Measurements from ENCODE around the gene MRPL18.
"Not testable (repeated sequence)": the region's sequence is repeated elsewhere in the genome, so short reads cannot be mapped to it uniquely, and the experiment has no call there.

Gene MRPL18

DNA sequence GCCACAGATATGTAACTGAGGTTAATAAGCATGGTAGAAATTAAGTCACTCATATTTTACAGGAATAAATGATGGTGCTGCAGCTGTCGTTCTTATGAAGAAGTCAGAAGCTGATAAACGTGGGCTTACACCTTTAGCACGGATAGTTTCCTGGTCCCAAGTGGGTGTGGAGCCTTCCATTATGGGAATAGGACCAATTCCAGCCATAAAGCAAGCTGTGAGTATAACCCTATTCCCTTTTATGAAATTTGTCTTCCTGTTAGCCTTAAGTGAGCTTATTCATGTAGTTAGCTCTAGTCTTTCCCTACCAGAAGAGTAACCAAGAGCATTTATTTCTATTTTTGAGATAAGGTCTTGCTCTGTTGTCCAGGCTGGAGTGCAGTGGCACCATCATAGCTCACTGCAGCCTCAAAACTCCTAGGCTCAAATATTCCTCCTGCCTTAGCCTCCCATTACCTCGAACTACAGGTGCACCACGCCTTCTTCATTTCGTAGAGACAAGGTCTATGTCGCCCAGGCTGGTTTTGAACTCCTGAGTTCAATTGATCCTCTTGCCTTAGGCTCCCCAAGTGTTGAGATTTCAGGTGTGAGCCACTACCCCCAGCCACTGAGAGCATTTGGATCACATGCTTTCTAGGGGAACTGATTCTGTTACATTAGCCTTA is 12.9 kb upstream of the MRPL18 start:
- no peak for DNase-seq (ENCODE audit: low read depth in 2 of 2)

DNA sequence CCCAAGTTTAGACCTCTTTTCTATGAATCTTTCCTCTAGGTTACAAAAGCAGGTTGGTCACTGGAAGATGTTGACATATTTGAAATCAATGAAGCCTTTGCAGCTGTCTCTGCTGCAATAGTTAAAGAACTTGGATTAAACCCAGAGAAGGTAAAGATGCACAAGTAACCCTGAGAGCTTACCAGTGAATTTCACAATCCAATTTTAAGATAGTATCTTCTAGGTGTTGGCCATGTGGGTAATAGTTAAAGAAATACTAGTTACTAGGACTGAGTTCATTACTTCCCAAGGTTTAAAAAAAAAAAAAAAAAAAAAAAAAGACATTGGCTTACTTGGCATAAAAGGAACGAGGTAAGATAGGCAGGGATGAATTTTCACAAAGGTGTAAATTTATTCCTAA is 12.1 kb upstream of the MRPL18 start:
- no peak for DNase-seq (ENCODE audit: low read depth in 2 of 2)

DNA sequence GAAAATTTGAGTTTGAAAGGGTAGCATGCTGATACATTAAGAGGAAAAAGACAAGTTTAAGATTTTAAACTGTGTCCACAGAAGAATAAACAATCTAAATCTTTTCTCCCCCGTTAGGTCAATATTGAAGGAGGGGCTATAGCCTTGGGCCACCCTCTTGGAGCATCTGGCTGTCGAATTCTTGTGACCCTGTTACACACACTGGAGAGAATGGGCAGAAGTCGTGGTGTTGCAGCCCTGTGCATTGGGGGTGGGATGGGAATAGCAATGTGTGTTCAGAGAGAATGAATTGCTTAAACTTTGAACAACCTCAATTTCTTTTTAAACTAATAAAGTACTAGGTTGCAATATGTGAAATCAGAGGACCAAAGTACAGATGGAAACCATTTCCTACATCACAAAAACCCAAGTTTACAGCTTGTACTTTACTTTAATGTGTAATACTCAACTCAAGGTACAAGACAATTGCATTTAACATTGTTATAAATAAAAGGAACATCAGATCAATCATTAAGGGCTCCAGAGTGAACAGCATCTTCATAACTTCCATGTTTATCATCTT is 11.6 kb upstream of the MRPL18 start:
- DNase-seq (ENCODE audit: low read depth in 2 of 2), result no peak

DNA sequence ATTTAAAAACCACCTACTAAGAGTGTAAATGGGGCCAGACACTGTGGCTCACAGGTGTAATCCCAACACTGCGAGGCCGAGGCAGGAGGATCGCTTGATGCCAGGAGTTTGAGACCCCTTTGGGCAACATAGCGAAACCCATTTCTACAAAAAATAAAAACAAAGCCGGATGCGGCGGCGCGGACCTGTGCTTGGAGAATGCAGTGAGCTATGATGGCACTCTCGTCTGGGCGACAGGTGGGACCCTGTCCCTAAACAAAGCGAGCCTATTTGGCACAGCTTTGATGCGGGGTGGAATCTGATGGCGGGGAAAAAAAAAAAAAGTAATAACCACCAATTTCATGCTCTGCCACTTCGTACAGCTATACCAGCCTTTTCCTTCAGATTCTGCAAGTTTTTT is 2.0 kb upstream of the MRPL18 start:
- no peak for DNase-seq (ENCODE audit: low read depth in 2 of 2)

DNA sequence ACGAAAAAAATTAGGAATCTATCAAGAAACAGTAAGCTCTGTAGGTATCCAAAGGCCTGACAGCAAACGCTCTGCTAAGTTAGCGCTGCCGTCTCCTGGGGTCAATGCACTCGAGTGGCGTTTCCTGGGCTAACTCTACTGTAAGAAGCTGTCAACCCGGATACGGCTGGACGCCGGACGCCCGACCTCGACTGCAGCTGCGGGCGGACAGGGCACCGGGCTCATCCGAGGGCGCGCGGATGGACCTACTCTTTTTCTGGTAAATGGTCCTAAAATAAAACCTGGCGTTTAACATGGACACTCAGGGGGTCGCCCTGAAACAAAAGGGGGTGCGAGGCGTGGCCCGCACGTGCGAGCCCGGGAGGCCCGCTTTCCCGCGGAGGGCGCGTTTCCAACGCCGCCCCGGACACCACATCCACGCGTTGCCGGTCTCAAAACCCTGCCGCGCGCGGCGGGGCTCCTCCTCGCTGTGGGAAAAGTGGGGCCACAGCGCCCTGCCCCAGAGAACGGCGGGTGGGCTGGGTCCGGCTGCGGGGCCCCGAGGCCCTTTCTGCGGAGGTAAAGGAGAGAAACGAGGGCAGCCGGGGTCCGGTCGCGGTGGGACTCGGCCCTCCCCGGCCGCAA is 1.4 kb upstream of the MRPL18 start:
- no peak for DNase-seq (ENCODE audit: low read depth in 2 of 2)

DNA sequence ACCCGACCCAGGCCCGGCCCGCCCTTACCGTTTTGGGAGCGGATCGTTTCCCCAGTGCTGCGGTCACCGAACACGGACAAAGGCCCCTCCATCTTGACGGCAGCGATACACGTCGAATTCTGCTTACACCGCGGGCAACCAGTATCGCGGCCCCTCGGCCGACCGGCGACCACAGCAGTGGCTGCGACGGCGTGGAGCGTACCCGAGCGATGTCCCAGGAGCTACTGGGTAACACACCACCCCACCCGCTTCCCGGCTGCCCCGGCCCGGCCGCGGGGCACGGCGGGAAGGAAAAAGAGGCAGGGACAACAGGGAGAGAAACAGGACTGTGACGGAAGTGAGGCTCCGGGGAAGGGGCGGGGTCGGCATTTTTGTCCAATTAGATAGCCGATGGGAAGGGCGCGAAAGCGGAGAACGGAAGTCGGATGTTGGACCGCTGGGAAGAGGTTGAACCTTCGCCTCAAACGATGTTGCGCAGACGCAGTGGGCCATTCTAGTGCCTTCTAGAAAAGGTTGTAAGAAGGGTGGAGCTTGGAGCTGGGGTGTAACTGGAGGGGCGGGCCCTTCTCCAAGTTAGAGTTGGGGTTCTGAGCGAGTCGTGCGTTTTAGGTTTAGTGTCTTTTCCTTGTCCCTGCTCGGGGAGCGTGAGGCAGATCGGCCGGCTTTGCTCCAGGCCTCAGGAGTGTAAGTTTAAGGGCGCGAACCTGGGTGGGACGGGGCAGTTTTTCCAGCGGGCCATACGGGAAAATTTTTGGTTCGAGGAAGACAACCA is 704 bp upstream of the MRPL18 start, which contains the start of gene TCP1:
Gene TCP1 (minus strand): TSS at position 226 of the 772 bp plus-strand sequence. CDS start 134 bp downstream, at position 92.
- peak; percentile 96 to 100 for DNase-seq (ENCODE audit: low read depth in 2 of 2)

DNA sequence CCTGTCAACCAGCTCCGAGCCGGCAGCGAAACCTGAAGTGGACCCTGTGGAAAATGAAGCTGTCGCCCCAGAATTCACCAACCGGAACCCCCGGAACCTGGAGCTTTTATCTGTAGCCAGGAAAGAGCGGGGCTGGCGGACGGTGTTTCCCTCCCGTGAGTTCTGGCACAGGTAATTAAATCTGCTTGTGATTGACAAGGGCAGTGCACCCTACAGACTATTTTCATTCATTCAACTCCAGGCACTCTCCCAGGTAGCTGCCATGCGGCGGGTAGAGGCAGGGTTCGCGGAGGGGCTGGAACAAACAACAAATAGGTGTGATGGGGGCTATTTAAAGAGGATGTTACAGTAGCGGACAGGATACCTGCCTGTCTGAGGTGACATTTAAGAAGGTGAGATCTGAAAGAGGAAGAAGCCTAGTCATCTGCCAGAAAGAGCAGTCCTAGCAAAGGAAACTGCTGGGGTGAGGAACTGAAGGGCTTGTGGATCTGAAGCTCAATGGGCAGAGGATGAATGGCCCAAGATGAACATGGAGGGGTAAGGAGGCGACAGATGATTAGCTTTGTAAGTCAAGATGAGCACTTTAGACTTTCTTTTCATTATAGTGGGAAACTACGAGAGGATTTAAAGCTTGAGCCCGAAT is 810 bp downstream of the MRPL18 start:
- DNase-seq (ENCODE audit: low read depth in 2 of 2), result peak in 1 of 2 donors; percentile 2

DNA sequence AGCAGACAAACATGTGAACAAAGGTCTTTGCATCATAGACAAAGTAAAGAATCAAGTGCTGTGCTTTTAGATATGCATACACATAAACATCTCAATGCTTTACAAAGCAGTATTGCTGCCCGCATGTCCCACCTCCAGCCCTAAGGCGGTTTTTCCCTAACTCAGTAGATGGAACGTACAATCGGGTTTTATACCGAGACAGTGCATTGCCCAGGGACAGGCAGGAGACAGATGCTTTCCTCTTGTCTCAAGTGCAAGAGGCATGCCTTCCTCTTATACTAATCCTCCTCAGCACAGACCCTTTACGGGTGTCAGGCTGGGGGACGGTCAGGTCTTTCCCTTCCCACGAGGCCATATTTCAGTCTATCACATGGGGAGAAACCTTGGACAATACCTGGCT is 4.7 kb downstream of the MRPL18 start:
- not testable (repeated sequence) for DNase-seq (ENCODE audit: low read depth in 2 of 2)

DNA sequence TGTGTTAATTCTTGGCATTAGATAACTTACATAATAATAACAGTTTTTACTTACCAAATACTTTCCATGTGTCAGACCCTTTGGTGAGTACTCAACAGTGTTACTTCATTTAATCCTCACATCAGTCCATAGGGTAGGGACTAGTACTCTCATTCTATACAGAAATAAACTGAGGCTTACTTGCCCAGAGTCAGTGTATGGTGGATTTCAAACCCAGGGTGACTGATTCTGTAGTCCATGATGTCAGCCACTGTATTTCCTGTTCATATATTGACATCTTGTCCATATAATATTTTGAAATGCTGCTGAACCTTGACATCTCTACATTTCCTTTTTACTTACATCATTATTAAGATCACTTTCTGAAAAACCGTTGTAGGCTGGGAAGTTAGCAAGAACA is 7.3 kb downstream of the MRPL18 start:
- no peak for DNase-seq (ENCODE audit: low read depth in 2 of 2)

DNA sequence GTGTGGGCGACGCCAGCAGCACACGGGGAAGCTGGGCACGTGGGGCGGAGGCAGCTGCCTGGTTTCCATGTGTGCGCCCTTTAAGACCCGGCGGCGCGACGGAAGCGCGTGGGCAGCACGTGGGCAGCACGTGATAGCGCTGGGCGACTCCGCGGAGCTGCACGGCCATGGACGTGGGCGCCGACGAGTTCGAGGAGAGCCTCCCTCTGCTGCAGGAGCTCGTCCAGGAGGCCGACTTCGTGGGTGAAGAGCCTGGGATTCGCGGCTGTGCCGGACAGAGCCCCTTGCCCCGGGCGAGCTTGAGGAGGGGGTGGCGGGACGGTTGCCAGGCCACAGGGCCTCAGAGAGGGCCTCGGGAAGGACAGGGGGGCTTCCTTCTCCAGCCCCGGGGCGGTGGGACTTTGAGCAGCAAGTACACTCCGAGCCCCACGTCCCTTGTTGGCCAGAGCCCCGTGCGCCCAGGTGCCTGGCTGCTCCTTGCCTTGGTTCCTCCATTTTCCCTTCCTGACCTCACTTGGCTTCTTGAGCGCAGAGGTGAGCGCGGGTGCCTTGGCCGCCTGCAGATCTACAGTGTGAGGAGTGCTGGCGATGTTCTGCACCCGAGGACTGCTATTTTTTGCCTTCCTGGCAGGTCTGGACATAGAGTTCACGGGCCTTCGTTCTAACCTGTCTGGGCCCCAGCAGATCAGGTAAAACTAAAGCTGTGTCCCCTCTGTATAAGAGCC is 10.0 kb downstream of the MRPL18 start, which contains the start of gene PNLDC1:
Gene PNLDC1 (plus strand): TSS at position 136 of the 725 bp plus-strand sequence. CDS start 32 bp downstream, at position 168.
- DNase-seq (ENCODE audit: low read depth in 2 of 2), result no peak

DNA sequence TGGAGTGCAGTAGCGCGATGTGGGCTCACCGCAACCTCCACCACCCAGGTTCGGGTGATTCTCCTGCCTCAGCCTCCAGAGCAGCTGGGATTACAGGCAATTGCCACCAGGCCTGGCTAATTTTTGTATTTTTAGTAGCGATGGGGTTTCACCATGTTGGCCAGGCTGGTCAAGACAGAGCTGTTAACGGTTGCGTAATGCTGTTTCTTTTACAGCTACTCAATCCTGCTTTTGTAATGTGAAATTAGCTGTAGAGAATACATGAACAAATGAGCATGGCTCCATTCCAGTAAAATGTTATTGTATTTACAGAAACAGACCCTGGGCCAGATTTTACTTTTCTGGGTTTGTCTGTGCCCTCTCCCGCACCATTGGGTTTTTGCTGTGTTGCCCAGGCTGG is 11.7 kb downstream of the MRPL18 start:
- no peak for DNase-seq (ENCODE audit: low read depth in 2 of 2)

DNA sequence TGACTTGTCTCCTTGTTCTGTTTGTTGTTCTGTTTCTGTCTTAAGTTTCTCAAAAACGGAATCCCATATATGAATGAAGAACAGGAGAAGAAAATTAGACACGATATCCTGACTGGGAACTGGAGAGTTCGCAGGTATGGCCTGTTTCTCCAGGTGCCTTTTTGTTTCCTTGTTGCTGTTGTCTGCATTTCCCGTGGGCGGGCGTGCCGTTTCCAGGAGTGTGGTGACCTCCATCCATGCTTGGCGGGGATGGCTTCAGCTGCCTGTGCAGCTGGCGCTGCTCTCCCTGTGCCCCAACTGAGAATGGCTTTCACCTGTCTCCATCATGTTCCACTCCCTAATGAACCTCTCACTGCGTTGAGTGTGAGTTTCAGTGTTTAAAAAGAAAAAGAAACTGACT is 14.2 kb downstream of the MRPL18 start:
- no peak for DNase-seq (ENCODE audit: low read depth in 2 of 2)

DNA sequence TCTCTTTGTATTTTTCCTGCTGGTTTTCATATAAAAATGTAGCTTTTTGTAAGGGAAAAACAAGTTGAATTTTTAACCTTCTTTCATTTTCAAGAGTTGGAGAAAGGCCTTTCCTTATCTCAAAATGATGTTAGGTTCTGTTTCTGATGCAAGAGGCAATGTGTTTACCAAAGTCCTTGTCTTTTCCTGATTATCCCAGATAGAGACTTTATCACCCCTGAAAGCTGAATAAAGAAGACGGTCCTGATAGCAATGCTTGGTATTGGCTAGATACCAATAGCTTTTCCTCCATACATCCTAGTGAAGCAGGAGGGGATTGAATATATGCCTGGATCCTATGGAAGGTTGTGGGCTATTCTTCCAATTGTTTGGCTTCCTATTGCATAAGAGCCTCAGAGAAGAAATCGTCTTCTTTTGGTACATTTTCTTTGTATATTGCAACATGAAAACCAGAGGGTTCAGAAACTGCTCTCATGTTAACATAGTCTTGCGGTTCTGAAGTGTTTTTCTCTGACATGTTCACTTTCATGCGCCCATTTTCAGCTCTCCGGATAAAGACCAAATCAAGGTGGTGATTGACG is 15.3 kb downstream of the MRPL18 start:
- no peak for DNase-seq (ENCODE audit: low read depth in 2 of 2)

DNA sequence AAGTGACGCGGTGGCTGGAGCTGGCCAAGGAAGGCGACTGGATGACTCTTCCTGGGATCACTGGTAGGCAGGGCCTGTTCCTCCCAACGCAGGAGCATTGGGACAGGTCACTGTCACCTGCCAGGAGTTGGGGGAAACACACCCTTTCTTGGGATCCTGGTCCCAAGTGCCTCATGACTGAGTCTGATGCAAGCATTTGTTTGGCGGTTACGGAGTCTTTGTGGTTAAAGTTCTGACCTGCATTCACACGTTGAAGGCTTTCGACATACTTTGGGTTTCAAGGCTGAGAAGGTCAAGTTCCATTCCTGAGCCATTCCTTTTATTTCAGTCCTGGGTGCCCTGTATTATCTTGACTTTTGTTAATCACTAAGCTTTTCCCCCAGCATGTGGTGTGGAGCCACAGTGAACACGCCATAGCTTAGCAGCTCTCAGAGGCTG is 15.8 kb downstream of the MRPL18 start:
- DNase-seq (ENCODE audit: low read depth in 2 of 2), result no peak

DNA sequence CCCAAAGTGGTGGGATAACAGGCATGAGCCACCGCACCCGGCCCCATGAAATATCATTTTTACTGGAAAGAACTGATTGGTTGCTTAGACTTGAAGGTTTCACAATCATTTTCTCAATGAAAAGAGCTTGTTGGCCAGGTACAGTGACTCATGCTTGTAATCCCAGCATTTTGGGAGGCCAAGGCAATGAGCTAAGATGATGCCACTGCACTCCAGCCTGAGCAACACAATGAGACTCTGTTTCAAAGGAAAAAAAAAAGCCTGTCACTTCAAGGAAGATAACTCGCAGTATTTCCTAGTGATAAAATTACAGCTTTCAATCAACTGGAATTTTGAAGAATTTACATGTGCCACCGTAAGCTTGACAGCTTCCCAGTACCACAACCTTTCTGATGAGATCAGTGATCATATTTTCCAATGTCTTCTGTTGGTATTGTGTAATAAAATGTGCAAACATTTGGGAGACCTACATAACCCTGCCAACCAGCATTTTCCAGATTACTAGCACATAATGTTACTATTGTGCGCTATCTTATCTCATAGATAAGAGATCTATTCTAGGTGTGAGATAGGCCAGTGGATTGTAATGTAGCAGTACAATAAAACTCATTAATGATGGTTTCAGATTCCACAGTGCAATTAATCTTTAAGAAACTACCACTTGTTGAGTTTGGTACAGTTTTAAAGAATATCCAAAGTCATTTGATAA is 17.0 kb downstream of the MRPL18 start:
- DNase-seq (ENCODE audit: low read depth in 2 of 2), result no peak

DNA sequence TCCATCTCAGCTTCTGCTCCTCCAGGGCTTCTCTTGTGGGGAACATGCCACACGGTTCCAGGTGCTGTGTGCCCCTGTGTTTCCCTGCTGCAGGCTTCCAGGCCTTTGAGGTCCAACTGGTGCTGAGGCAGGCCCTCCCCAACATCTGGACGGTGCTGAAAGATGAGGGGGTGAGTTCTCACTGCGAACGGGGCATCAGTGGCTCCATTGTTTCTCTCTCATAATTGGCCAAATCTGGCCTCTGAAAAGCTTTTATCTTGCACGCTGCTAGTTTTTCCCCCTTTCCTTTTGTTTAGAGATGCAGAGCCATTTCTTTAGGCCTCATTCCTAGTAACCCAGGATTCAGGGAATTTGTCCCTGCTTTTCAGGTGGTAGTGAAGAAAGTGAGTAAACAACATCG is 18.4 kb downstream of the MRPL18 start:
- no peak for DNase-seq (ENCODE audit: low read depth in 2 of 2)

DNA sequence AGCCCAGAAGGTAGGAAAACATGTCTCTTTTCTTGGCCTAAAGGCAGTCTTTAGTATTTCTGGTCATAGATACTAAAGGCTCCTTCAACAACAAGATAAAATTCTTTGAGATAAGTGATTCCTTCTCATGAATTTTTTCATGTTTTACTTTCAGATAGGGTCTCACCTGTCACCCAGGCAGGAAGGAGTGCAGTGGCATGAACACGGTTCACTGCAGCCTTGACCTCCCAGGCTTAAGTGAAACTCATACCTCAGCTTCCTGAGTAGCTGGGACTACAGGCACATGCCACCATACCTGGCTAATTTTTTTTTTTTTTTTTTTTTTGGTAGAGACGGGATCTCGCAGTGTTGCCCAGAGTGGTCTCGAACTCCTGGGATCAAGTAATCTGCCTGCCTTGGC is 18.9 kb downstream of the MRPL18 start:
- no peak for DNase-seq (ENCODE audit: low read depth in 2 of 2)

DNA sequence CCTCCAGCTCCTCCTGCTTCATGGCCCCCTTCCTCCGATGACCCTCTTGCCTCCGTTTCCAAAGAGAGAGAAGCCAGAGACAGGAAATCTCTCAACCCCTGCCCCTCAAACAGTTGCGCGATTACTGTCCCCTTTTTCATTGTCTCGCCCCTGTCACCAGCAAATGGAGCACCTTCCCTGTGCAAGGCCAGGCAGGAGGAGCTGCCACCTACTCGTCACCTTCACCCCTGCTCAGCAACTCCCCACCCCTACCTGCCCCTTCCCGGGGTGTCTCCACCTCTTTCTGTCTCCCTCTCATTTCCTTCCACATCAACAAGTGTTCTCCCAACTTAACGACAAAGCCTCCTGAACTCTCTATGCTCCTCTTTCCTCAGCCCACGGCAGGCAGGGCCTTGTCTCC is 23.5 kb downstream of the MRPL18 start:
- no peak for DNase-seq (ENCODE audit: low read depth in 2 of 2)

DNA sequence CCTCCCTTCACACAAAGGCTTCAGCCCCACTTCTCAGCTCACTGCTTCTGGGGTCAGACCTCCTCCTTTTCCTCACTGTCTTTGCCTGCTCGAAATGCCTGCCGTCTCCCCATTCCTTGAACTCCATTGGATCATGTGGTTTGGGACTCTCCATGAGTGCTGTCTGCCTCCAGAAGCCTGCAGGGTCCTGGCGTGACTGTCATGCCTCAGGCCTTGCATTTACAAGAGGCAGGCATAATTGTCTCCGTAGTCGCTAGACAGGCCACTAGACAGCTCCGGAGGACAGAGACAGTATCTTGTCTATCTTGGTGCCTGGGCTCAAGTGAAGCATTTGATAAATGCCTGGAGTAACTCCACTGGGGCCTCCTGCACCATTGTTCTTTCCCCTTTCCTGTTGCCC is 25.1 kb downstream of the MRPL18 start:
- DNase-seq (ENCODE audit: low read depth in 2 of 2), result no peak

DNA sequence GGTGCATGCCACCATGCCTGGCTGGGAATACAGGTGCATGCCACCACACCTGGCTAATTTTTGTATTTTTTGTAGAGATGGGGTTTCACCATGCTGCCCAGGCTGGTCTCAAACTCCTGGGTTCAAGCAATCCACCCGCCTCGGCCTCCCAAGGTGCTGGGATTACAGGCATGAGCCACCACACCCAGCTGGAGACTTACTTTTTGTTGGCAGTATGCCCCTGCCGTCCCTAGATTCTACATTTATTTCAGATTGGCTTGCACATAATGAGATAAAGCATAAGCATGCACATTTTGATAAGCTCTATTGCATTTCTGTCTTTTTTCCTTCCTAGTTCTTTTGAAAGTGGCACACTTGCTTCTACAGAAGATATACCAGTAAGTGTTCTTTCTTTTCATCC is 26.5 kb downstream of the MRPL18 start:
- not testable (repeated sequence) for DNase-seq (ENCODE audit: low read depth in 2 of 2)
